HG02623 (cell line): ENCODE results near the gene LFNG.

Source experiments
- ATAC-seq: cut with Tn5 transposase; IDR thresholded peaks from one replicate; pipeline ENCODE4 v1.9.1; 2021; ENCODE audit warnings: moderate library complexity; ENCODE audit not compliant: unreplicated experiment

LFNG gene

GRCh38 chr7:2482725-2483451, 36.7 kb upstream of the LFNG start:
- ATAC-seq, result no peak

- no peak for ATAC-seq
These were observed 36.1 kb upstream of the LFNG start for GRCh38 chr7:2483494-2483893.

DNA sequence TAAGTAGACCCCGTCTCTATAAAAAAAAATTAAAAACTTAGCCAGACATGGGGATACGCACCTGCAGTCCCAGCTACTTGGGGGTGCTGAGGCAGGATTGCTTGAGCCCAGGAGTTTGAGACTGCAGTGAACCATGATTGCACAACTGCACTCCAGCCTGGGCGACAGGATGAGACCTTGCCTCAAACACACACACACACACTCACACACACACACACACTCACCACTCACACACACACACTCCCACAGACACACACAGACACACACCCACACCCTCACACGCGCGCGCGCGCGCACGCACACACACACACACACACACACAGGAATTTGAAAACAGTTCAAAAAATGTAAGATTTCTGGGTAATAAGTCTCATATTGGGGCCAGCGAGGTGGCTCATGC, 34.7 kb upstream of the LFNG start:
- ATAC-seq, result no peak

- ATAC-seq, result no peak
These were observed 31.8 kb upstream of the LFNG start for GRCh38 chr7:2487586-2488271.

- ATAC-seq, result no peak
These were observed 31.3 kb upstream of the LFNG start for GRCh38 chr7:2488272-2488645.

DNA sequence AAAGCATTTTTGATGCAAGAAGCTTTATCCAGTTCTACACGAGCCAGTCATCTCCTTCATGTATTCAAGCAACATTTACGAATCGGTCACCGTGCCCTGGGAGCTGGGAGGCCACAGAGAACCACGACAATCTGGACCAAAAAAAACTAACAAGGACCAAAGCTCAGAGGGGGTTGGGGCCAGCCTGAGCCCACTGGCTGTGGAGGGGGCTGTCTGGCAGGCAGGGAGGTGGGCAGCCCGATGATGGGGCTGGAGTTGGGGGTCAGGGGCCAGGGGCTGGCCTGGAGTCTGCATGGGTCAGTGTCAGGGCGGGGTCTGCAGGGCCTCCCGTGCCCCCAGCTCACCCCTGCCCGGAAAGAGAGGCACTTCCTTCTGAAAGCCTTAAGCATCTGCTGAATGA, 30.9 kb upstream of the LFNG start:
- ATAC-seq, result no peak

DNA sequence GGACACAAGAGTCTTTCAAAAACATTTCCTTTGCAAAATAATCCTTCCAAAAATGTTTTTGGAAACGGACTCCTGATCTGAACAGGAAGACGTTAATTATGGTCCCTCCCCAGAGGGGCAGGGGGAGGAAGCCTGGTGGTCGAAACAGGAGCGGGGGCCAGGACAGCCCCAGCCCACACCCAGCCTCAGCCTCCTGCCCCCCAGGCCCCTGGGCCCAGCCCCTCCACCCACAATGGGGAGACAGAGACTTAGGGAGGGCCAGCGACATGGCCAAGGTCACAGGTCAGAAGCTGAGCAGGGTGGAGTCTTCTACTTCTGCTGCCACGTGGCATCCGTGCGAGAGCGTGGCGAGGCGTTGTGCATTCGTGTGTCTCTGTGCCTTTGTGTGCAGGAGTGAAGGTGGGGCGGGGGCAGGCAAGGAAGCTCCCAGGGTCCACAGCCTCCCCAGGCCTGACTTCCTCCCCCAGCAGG, 29.4 kb upstream of the LFNG start:
- ATAC-seq, result no peak

DNA sequence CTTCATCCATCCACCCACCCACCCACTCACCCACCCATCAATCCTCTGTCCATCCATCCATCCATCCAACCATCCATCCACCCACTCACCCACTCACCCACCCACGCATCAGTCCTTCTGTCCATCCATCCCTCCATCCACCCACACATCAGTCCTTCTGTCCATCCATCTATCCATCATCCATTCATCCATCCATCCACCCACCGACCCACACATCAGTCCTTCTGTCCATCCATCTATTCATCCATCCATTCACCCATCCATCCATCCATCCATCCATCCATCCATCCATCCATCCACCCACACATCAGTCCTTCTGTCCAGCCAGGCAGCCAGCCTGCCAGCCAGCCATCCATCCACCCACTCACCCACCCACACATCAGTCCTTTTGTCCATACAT, 27.5 kb upstream of the LFNG start:
- ATAC-seq, result no peak

- no peak for ATAC-seq
These were observed 26.1 kb upstream of the LFNG start for GRCh38 chr7:2493205-2494164.

DNA sequence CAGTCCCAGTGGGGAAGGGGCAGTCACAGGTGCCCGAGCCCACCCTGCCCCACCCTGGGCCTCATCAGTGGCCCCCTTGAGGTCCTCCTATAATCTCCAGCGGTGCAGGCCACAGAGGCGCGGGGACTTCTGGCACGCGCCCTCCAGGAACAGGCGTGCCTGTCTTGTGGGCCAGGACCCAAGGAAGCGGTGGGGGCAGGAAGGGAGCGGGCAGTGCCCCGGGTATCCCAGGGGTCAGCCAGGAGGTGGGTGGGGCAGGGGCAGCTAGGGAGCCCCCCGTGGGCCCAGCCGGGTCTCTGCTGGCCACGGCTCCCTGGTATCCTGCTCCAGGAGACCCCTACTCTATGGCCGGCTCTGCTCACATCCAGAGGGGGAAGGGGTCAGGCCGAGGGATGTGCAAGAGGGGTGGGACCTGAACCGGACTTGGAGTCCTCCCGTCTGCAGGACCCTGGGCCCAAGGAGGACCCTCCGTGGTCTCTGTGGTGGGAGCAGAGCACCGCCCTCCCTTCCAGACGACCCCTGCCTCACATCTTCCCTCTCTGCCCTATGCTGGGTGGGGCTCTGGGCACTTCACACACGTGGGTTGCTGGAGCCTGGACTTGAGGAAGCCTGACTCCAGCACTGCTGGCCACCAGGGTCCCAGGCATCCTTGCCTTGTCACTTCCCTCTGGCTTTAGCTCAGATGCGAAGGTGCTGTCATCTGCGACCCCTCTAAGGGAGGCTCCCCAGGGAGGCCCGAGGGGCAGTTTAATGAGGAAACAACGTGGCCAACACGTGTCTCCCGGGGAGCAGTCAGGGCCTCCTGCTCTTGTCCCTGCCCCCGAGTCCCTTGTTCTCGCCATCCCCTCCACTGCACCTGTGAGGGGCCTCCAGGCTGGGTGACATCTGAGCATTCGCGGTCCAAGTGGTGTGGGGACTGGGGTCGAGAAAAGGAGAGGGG, 25.1 kb upstream of the LFNG start:
- ATAC-seq, result no peak

DNA sequence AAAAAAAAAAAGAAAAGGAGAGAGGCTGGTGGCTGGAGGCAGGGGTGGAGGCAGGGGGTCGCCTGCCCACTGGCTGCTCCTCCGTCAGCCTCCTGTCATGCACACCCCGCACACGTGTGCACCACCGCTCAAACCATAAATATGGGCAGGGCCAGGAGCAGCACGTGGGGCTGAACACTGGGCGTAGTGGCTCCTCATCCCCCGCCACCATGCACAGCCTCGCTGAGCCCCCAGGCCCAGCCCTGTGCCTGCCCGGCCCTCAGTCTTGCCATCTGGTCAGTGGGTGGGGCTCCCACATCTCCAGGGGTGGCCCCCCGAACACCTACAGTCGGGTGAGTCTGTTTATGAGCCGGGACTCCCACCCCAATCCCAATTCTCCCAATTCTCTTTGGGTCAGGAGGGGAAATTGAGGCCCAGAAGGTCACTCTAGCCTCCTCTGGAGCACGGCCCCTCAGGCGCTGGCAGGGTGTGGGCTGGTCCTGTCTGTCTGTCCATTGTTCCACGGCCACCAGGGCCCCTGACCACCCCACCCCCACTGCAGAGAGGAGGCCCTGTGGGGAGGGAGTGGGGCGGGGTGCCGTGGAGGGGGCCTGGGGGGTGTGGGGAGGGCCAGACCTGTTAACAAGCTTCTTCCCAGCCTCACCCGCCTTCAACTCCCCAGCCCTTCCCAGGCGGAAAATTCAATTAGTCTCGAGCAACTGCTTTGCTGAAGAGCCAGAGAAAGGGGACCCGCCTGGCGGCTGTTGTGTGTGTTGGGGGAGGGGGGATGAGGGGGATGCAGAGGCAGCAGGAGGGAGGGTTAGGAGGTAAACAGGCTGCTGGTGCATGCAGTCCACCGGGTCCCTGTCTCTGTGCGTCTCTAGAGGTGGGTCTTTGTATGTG, 23.9 kb upstream of the LFNG start:
- ATAC-seq, result no peak

DNA sequence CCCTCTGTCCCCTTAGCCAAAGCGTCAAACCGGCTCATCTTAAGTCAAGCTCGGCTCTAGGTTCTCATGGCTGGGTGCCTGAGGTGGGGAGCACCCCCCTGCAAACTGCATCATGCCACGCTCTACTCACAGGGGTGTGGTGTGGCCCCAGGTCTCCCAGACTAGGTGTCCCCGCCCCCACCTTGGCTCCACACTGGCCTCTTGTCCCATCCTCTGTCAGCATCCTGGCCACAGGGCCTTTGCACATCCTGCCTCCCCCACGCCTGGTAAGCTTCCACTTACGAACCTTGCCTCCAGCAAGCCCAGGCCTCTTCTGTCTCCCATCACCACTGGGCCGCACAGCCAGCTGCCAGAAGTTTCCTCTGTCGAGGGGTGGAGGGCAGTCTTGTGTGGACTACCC, 23.2 kb upstream of the LFNG start:
- ATAC-seq, result no peak

- ATAC-seq, result no peak
These were observed 22.5 kb upstream of the LFNG start for GRCh38 chr7:2497065-2497464.

DNA sequence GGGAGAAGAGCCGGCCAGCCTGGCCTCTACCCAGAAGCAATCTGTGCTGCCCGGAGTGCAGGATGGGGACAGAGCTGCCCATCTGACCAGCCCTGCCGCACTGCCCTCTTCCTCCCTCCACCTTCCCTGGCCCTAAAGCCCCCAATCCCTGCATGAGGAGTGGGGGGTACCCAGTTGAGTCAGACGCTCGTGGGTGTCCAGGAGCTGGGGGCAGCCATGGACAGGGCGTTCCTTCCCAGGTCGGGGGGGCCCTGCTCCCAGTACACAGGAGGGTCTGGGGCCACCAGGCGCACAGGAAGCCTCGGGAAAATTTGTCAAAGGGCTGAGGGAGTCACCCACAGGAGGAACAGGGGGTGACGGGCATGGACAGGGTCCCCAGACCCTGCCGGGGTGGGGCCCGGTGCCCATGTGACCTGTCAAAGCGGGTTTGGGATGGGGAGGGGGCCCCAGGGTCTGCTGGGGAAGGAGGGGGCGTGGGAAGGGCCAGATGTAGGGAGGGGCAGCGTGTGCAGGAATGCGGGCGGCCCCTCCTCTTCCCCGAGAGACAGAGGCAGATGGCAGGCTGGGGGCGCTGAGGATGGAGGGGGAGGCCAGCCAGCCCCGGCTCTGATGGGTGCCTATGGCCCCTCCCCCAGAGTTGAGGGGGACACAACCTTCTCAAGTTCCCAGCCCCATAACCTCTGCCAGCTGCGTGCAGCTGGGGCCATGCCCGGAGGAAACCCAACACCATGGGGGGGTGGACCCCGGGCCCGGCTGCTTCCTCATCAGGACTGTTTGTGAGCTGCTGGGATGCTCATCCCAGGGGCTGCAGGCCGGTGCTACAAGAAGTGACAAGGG, 21.9 kb upstream of the LFNG start:
- ATAC-seq, result no peak

- no peak for ATAC-seq
These were observed 20.9 kb upstream of the LFNG start for GRCh38 chr7:2498708-2499107.

DNA sequence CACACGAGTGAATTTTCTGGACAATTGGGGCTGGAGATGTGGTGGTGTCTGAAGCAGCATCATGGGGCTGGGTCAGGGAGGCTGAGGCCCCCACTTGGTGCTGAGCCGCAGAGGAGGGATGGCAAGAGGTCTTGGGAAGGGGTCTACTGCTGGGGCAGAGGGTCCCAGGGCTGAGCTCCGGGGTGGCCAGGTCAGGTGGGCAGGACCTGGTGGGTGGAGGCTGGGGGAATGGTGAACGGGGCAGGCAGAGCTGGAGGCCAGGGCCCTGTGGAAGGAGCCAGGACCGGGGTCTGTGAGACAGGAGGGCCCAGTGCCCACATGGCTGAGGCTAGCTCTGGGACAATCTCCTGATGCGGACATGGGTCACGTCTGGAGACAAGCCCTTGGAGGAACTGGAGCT, 20.4 kb upstream of the LFNG start:
- no peak for ATAC-seq

DNA sequence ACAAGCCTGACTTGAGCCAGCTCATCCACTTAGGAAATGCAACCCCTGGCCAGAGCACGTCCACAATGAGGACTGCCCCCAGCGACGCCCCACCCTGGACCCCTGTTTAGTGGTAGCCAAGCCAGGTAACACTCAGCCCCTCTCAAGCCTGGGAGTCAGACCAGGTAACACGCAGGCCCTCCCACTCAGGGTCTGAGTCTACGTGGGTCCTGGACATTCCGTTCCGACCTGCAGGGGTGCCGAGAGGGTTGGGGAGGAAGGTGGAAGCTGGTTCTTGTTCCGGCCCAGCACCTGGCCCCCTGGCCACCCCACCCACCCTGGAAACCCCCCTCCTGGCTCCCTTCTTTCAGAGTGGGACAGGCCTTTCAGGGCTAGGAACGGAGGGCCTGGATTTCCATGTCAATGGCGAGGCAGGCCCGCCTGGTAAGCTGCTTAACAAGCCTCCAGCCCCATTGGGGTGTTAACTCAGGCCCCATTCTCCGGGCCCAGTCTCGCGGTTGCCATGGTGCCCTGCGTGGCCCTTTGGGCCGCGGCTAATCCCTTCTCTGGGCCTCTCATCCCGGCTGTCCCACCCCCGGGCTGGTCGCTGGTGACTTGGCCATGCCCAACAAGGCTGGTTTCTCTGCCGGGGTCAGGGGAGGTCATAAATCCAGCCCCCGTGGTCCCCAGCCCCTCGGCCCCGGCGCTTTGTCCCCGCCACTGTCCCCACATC, 19.7 kb upstream of the LFNG start:
- no peak for ATAC-seq

DNA sequence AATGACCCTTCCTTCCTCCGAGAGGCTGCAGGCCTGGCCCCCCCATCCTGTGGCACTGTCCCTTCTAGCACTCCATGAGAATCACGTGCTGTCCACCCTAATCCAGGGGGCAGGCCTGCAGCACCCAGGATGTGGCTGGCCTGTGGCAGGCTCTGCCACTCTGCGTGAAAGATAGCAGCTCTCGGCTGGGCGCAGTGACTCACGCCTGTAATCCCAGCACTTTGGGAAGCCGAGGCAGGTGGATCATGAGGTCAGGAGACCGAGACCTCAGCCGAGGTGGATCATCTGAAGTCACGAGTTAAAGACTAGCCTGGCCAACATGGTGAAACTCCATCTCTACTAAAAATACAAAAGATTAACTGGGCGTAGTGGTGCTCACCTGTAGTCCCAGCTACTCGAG, 18.9 kb upstream of the LFNG start:
- no peak for ATAC-seq
